HG03103 (cell line): ENCODE results near the gene CPLANE2.
A peak's percentile ranks its signal among the peaks of the same experiment; 100 is the strongest.
"Not testable (repeated sequence)": the region's sequence is repeated elsewhere in the genome, so short reads cannot be mapped to it uniquely, and the experiment has no call there.

ENCODE experiments used
- ATAC-seq: cut with Tn5 transposase; IDR thresholded peaks from one replicate; pipeline ENCODE4 v1.9.1; 2021; ENCODE audit warnings: low read depth; ENCODE audit not compliant: unreplicated experiment

The CPLANE2 gene

DNA sequence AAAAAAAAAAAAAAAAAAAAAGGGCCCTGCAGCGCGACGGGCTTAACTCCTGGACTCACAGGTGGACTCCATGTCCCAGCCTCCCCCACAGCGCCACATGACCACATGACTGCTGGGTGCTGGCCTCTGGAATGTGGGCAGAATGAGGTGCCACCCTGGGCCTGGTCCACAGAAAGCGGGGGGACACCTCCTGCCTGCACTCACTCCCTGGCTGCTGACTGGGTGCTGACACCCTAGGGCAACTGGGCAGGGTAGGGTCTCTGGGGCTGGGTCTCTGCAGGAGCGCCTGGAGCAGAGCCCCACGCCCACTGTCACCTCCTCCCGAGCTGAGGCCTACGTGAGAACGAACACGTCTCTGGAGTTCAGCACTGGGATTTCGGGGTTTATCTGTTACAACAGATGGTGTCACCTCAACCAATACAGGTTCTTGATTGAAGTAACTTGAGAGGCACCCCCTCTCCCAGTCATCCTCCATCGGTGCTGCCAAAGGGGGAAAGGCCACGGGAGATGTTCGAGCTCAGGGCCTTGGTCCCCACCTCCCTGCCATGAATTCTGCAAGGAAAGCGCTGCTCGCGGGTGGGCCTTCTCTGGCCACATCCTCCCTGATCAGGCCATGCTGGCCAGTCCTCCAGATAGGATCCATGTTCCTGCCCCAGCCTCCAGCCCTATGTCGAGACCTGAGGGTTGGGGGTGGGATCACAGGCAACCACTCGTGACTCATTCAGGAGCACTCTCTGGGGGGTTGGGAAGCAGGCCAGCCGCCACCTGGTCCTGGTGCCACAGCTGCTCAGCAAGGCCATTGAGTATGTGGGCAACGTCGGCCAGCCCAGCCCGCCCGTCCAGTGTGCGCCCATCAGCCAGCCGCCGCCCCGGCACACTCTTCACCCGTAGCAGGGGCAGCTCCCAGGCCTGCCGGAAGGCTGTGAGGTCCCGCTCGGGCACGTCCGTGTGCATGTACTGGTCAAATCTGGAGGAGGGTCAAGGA, 5.4 kb downstream of the CPLANE2 start:
- no peak for ATAC-seq

DNA sequence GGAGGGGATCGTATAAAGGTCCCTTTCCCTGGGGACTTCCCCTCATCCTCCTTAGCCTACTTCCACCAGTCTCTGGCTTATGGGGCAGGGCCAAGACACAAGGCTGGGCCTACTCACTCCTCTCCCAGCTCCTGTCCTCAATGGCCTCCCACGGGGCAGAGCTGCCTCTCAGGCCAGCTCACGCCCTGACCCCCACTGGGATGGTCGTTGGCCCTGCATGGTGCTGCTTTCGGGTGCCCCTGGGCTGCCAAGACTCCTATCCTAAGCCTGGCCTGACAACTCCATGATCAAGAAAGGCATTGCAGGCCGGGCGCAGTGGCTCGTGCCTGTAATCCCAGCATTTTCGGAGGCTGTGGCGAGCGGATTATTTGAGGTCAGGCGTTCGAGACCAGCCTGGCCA, 6.2 kb downstream of the CPLANE2 start:
- ATAC-seq = no peak

DNA sequence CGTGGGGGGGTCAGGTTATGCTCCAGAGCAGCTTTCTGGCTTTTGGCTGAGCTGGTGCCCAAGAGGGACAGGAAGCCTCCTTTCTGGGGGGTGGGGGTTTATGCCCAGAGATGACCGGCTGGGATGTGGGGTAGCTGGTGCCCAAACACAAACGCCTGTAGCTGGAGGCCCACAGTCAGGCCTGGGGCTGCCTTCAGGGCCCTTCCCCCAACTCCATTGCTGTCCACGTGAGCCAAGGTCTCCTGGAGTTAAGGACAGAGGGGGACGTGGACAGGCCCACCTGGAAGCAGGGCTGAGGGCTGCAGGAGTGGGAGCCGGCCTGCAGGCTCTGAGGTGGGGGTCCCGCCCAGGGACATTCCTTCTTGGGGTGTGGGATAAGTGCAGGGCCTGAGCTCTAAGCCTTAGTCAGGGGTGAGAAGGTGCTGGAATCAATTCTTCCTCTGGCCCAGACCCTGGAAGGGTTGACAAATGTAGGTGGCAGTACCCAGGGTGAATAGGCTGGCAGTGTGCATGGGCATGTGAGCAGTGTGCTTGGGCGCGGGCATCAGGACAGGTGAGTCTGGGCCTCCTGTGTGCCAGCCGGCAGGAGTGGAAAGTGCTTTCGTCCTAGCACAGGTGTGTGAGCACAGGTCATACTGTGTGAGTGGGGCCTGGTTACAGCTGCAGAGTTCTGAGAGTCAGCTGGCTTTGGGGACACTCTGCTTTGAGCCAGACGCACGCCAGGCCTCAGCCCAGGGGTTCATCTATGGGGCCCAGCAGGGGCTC, 6.8 kb downstream of the CPLANE2 start:
- no peak for ATAC-seq

DNA sequence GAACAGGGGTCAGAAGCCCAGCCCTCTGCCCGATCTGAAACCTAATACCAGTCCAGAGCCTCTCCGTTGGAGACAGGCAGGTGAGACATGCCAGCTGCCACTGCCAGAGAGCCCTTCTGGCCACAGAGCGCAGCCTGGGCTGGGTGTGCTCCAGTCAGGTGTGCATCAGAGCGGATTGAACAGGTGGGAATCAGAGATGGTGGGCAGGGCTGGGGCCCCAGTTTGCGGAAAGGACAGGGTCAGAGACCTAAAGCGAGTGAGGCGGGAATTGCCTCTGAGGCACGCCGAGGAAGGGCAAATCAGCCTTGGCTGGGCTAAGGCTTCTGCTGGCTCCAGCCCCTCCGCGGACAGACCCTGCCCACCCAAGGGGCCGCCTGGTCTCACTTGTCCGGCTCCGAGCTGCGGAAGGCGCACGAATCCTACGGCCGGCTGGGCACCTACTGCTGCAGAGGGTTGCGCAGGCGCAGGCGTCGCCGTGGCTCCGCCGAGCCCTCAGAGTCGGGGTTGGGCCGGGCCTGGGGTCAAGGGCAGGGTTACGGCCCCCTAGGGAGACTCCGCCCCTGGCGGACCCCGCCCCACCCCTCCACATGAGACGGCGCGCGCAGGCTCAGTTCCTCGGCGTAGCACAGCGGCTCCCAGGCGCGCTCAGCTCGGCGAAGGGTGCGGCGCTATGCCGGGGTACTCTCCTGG, 10.3 kb downstream of the CPLANE2 start:
- ATAC-seq = no peak

DNA sequence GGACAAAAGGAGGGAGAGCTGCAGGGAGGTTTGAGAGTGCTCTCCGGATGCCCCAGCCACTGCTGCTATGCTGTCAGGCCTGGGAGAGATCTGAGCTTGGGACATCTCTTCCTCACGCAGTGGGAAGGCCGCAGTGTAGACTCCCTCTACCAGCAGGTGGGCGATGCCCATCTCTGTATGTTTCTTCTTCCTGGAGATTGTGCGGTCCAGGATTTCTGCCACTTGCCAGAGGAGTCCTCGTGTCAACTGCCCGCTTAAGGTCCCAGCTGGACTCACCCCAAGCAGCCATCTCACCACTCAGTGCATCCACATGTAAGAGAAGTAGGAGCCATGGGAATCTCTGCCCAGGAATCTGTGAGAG, 10.9 kb downstream of the CPLANE2 start:
- no peak for ATAC-seq

DNA sequence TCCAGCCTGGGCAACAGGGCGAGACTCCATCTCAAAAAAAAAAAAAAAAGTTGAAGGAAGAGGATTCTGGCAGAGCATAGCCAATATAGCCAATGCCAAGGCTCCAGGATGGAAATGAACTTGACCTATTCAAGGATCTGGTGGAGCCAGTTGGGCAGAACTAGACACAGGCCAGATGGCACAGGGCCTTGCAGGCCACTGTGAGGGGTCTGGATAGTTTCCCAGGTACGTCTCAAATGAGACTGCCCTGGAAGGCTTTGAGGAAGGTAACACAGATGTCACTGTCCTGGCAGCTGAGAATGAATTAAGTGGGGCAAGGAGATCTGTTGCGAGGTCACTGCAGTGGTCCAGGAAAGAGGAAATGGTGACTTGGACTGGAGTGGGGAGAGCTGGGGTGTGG, 12.5 kb downstream of the CPLANE2 start:
- ATAC-seq = no peak

DNA sequence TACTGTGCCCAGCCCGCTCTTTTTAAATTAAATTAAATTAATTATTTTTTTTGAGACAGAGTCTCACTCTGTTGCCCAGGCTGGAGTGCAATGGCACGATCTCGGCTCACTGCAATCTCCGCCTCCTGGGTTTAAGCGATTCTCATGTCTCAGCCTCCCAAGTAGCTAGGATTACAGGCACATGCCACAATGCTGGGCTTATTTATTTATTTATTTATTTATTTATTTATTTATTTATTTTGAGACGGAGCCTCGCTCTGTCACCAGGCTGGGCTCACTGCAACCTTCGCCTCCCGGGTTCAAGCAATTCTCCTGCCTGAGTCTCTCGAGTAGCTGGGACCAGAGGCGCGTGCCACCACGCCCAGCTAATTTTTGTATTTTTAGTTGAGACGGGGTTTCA, 14.3 kb downstream of the CPLANE2 start:
- ATAC-seq = not testable (repeated sequence)

DNA sequence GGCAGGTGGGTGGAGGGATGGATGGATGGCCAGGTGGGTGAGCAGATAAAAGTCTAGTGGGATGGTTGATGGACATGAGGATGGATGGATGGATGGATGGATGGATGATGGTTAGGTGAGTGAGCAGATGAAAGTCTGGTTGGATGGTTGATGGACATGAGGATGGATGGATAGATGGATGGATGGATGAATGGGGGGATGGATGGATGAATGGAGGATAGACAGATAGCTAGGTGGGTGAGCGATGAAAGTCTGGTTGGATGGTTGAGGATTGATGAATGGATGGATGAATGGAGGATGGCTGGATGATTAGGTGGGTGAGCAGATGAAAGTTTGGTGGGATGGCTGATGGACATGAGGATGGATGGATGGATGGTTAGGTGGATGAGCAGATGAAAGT, 15.5 kb downstream of the CPLANE2 start:
- no peak for ATAC-seq

DNA sequence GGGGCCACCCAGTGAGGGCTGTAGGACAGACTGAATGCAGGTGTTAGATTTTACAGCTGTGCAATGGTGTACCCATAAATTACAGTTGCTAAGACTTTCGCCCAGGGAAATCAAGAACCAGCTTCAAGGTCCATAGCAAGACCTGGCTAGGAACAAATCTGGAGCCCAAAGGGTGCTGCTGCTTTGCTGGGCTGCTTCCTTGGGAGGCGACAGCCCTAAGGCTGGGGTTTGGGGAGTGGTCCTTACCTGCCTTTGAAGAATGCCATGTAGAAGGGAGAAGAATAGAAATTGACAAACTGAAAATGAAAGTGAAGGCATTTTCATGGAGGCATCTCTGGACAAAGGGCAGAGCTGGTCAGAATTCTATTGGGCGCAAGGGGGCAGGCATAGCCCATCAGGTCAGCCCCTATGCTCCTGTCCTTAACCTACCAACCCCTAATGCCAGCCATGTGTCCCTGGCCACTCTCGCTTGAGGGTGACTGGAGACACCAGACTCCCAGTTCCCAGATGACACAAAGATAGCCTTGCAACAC, 16.9 kb downstream of the CPLANE2 start:
- no peak for ATAC-seq

DNA sequence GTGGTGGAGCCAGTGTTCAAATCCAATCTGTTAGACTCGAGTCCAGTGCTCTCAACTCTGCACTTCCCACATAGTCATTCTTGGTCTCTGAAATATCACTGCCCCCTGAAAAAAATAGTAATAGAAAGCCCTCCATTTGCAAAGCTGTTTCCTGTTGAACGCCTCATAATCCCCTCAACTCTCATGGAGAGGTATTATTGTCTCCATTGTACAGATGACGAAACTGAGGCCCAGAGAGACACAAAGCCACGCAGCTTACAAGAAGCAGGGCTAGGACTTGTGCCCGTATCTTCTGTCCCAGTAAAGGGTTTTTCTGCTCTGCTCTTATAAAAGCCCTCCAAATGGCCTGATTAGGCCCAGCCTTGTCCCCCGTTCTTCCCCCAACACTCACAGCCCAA, 18.3 kb downstream of the CPLANE2 start:
- no peak for ATAC-seq

DNA sequence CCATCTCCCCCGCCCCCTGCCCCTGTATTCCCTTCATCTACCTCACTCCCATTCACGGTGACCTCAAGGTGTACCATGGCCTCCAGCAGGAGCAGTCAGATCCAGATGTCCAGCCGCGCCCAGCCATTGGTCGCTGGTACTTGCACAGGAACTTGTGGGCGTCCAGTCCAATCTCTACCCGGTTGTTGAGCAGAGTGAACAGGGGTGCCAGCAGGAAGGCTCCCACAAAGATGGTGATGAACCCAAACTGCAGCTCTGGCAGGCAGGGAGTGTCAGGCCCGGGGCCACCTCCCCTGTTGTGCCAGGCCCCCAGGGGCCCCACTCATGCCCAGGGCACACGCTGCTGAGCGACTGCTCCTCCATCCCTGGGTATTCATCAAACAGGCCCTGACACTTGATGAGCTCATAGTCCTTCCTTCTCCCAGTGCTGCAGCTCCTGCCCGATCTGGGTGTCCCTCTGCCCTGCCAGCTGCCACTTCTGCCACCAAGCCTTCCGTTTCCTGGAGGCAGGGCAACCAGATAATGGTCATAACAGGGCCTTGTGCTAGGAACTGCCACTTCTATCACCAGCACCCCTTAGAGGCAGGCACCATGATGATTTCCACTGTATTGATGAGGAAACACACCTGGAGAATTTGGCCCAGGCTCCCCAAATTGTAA, 18.8 kb downstream of the CPLANE2 start:
- ATAC-seq = no peak

DNA sequence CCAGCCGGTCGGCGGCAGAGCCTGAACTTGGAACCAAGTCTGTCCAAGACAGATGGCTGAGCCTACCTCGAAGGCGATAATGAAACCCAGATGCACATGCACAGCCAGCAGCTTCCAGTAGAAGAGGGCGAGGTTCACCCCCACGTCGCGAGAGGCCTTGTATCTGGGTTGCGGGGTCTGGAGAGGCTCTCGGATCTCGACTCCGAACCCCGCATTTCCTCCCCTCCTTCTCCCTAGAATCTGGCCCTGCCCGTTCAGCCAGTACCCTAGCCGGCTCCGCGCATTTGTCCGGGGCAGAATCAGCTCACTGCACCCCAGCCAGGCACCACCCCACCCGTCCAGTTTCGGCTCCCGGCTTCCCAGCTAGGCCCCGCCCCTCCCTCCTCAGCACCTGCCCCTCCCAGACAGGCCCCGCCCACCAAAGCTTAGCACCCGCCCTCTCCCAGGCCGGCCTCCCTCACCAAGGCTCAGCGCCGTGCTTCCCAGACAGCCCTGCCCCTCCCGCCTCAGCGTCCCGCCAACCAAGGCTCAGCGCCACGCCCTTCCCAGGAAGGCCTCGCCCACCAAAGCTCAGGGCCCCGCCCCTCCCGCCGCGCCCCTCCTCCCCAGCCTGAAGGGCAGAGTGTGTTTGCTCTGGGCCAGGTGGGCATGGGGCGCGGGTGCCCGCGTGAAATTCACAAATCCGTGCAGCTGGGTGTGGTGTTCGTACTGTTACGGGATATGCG, 19.8 kb downstream of the CPLANE2 start:
- ATAC-seq = peak; percentile 86

DNA sequence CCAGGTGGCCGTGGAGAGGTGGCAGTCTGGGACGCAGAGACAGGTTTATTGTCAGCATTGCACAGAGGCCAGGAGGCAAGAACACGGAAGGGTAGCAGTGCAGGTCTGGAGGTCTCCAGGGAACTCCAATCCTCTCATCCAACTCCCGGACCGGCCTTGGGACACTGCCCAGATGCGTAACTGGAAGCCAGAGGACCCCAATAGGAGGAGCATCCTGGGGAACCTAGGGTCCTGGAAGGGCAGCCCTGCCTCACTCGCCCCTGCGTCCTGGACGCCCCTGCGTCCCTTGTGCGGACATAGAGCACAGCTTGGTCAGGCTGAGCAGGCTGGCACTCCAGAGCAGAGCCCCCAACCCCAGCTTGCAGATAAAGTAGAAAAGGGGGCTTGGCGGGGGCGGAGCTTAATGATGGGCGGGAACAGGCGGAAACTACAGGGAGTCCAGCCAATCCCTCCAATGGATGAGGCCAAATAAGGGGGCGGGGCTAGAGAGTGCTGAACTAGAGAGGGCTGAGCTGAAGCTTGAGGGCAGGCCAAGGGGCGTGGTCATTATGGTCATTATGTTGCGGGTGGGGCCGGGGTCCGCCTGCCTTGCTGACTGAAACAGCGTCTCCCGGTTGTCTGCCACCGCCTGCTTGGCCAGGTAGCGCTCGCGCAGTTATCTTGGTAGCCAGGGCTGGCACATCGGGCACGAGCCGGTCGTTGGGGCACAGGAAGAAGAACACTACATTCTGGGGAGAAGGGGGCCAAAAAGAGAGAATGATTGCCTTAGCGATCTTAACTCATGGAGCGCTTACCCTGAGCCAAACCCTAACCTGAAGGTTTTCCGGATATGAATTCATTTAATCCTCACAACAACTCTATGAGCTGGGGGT, 20.9 kb downstream of the CPLANE2 start:
- no peak for ATAC-seq

DNA sequence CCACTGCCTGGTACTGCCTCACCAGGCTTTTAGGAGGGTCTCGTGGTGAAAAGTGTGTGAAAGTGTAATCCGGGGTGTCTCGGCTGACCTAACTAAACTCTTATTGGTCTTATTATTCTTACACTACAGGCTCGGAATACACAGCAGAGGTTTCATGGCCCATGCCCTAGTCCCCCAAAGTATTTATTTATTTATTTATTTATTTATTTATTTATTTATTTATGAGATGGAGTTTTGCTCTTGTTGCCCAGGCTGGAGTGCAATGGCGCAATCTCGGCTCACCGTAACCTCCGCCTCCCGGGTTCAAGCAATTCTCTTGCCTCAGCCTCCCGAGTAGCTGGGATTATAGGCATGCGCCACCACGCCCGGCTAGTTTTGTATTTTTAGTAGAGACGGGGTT, 21.7 kb downstream of the CPLANE2 start:
- ATAC-seq = not testable (repeated sequence)

DNA sequence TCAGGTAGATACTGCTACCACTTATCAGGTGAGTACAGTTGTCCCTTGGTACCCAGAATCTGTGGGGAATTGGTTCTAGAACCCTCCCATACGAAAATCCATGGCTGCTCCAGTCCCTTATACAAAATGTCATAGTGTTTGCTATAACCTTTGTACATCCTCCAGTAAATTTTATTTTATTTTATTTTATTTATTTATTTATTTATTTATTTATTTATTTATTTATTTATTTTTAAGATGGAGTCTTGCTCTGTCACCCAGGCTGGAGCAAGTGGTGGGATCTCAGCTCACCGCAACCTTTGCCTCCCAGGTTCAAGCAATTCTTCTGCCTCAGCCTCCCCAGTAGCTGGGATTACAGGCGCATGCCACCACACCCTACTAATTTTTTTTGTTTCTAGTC, 23.4 kb downstream of the CPLANE2 start:
- ATAC-seq = not testable (repeated sequence)

DNA sequence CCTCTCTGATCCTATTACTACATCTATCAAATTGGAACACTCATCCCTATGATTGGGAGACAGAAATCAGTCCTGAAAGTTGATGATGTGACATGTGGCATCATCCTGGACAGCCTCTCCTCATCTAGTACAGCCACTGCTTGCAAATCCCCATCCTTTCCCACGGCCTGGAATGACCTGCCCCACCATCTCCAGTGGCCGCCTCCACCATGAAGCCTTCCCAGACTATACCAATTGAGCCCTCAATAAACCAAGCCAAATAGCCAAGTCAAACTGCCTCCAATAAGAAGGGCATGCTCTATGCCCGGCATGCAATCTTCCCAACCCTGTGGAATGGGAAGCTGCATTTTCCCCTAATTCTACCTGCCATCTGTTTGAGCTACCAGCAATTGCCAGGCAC, 24.0 kb downstream of the CPLANE2 start:
- ATAC-seq = no peak

DNA sequence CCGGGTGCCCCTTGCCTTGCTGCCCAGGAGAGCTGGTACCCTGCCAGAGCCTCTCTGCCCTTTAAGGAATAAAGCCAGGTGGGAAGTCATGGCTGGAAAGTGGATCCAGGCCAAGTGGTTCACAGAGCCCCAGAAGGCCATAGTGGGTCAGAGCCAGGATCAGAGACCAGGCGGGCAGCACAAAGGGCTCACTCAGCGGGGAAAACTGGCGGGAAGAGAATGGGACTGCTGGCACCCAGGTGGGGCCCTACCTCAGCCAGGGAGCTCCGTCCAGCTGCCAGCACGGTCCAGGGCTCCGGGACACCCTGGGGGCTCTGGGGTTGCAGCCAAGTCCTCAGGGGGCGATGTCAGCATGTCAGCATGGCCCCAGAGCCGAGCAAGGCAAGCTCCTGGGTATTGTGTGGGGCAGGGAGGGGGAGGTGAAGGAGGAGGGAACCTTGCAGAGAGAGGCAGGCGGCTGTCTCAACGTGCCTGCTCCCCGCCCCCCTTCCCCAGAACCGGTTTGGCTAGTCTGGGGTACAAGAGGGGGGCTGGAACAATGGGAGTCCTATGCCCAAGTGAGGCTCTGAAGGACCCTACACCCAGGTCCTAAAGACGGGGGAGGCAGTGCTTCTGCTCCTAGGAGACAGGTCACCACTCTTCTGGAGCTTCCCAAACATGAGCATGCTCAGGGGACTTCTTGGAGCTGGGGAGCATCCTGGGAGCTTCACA, 24.6 kb downstream of the CPLANE2 start, which contains the start of gene ARHGEF19:
ARHGEF19 (minus strand) TSS at position 402 of the 711 bp plus-strand sequence. CDS start 3,598 bp downstream, outside the sequence.
- ATAC-seq = no peak

DNA sequence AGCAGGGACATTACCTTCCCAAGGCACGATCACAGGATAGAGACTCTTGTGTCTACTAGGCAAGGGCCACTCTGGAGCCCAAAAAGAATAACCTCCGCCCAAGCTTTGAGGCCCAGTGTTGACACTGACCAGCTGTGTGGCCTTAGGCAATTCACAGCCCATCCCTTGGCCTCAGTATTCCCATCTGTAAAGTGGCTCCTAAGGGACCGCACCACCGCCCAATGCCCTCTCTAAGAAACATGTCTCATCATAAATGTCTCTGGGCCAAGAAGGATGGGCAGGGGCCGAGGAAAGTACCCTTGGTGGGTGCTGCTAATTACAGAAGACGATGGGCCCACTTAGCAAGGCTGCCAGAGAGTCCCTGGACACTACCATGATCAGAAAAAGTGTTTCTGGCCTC, 25.2 kb downstream of the CPLANE2 start:
- ATAC-seq = no peak
